Fibroblast of peridontal ligament (primary cell): ENCODE results near the gene TAS2R50.

ENCODE experiments used
- DNase-seq: peaks from one replicate; pipeline ENCODE4 v3.0.0-alpha.2; 2010; ENCODE audit errors: extremely low read depth

The TAS2R50 gene

DNA sequence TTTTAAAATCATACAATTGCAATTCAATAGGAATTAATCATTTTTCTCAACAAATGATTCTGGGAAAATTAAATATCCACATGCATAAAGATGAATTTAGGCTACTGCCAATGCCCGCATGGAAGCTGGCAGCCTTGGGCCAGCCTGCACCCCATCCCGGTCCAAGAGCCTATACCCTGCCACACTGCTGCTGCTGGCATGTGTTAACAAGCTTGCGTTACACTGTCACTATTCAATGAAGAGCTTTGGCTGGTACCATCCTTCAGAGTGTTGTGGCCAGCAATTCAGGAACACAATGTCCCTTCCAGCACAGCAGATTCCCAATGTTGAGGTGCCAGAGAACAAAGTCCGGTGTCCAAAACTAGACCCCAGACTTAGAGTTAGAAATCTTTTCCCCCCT is 34.1 kb downstream of the TAS2R50 start:
- no peak for DNase-seq

DNA sequence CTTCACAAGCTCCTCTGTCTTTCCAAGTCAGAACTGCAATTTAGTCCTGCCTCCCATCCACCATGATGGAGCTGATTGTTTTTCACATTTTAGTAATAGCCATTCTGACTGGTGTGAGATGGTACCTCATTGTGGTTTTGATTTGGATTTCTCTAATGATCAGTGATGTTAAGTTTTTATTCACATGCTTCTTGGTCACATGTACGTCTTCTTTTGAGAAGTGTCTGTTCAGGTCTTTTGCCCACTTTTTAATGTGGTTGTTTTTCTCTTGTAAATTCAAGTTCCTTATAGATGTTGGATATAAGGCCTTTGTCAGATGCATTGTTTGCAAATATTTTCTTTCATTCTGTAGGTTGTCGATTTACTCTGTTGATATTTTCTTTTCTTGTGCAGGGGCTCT is 43.5 kb downstream of the TAS2R50 start:
- no peak for DNase-seq

DNA sequence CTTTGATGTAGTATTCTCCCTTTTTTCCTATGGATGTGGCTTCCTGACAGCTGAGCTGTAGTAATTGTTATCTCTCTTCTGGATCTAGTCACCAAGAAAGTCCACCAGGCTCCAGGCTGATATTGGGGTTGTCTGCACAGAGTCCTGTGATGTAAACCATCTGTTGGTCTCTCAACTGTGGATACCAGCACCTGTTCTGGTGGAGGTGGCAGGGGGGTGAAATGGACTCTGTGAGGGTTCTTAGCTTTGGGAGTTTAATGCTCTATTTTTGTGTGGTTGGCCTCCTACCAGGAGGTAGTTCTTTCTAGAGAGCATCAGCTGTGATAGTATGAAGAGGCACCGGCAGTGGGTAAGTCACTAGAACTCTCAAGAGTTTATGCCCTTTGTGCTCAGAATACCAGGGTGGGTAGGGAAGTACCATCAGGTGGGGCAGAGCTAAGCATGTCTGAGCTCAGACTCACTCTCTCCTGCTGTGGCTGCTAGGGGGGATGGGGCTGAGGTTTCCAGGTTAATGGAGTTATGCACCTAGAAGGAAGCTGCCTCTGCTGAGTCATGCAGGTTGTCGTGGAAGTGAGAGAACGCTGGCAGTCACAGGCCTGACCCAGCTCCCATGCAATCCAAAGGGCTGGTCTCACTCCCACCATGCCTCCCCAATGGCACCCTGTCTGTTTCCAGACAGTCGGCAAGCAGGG is 44.6 kb downstream of the TAS2R50 start:
- DNase-seq, result no peak

DNA sequence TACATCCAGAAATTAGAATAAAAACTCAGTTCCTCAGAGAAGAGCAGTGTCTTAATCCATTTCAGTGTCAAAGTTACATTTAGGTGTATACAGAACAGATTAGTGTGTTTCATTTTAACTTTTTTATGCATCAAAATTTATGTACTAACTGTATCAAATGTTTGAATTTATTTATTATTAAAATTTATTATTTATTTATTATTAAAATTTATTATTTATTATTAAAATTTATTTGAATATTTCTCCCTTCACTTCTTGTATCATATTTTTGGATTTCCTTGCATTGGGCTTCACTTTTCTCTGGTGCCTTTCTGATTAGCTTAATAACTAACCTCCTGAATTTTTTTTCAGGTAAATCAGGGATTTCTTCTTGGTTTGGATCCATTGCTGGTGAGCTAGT is 45.3 kb downstream of the TAS2R50 start:
- DNase-seq, result no peak

DNA sequence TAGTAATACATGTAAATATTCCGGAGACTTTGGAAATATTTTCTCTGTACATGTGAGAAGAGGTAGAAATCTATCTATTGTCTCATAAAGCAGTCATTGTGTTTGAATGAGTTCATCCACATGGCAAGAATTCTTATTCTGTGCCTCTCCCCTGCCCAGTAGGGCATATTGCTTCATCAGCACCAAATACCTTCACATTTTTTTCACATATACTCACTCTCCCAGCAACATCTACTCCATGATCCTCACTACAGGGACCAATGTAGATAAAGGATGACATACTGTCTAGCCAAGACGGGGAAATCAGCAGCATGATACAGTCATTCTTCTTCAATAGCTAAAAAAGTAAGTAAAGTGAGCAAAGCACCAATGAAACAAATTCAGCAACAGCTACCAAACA is 46.3 kb downstream of the TAS2R50 start:
- peak; percentile 27 for DNase-seq

DNA sequence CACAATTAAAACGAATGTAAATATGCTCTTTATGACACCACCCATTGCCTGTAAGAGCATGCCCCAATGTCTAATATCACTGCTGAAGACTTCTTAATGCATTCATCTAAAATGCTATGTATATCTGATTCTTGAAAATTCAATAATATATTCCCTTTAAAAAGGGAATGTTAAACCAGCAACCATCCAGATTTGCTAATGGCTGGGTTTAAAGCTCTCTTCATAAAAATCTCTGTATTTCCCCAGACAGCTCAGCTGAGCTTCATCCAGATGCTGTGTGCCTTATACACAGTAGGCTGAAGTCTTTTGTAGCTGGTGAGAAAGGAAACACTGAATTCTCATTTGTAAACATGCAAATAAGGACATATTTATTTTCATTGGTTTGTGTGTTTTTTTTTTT is 47.5 kb downstream of the TAS2R50 start, which contains the start of gene TAS2R14:
Gene TAS2R14, minus strand, starts transcription at position 101 of the 400 bp plus-strand sequence. Its CDS starts 56 bp downstream, at position 45.
- no peak for DNase-seq

DNA sequence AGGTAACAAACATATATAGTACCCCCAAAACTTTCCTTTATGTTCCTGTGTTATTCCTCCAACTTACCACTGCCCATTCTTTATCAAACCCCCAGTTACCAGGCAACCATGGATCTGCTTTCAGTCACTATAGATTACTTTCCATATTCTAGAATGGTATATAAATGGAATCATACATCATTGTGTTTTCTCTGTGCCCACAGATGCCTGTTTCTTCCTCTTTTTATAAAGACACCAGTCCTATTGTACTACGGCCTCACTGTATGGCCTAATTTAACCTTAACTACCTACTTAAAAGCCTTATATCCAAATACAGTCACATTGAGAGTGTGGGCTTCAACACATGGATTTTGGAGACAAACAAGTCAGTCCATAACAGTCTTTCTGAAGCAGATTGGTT is 50.2 kb downstream of the TAS2R50 start:
- DNase-seq, result no peak
